HCT116 (cell line): ENCODE data around the gene SSB. TPM values are rescaled to one million over a fixed set of nuclear protein-coding genes. Genes with fewer than 3 reads are reported as not detected.

Experiments
- ATAC-seq: fragments of 200-7000 bp; cut with Tn5 transposase; 2 replicates; pipeline ENCODE4 v1.9.1; 2020; ENCODE audit warnings: mild to moderate bottlenecking, moderate library complexity
- BruUV-seq: library from RNA; stranded (reverse); fragments of 400-500 nt; replicated peaks from 2 replicates; lab custom pipeline; 2021; lab: Mats Ljungman, UMichigan
- CTCF ChIA-PET: fragments of 300-600 bp; sonication (Branson Sonifier 250); formaldehyde crosslinking; loops from one replicate; lab custom pipeline; 2021; ENCODE audit warnings: antibody characterized with exemption; lab: Charles Lee
- POLR2A ChIA-PET: fragments of 300-600, 350-600 bp; sonication (Branson Sonifier 250); formaldehyde crosslinking; loops from one replicate; lab custom pipeline; 2021; ENCODE audit warnings: antibody characterized with exemption; lab: Charles Lee
- RAD21 ChIA-PET, 2 experiments: fragments of 300-600 bp; sonication (Branson Sonifier 250); formaldehyde crosslinking; loops; one replicate each; lab custom pipeline; 2023; ENCODE audit warnings: low total read pairs in 2 of 2; ENCODE audit not compliant: uncharacterized antibody in 2 of 2, unreplicated experiment in 2 of 2, low non-redundant PET in 1 of 2; lab: Charles Lee
- DNase-seq: peaks from one replicate; pipeline ENCODE4 v3.0.0-alpha.2; 2010; ENCODE audit warnings: low read depth, low spot score
- H2AFZ ChIP-seq: fragments of 200-600 bp; shearing (Covaris generic), sonication (generic); 2 replicates; pipeline ENCODE4 v1.6.1; 2017; ENCODE audit warnings: low read depth, mixed run types, mixed read lengths, antibody characterized with exemption, low read length; ENCODE audit not compliant: poor library complexity, severe bottlenecking
- H3K27ac ChIP-seq: 2 replicates; pipeline ENCODE4 v1.5.1; 2012; ENCODE audit warnings: low read depth, low read length
- H3K27me3 ChIP-seq: fragments of 200-600 bp; sonication (generic); 2 replicates; pipeline ENCODE4 v1.6.1; 2016; ENCODE audit warnings: mixed run types, low read length, mixed read lengths; ENCODE audit not compliant: insufficient read depth
- H3K36me3 ChIP-seq, 2 experiments: fragments of 200-500 bp in 1 of 2; fragments of 200-600 bp in 1 of 2; sonication (Bioruptor generic) in 1 of 2; sonication (generic) in 1 of 2; 2 replicates each; pipeline versions ENCODE4 v1.5.1 to v1.6.1; 2014 to 2016; ENCODE audit warnings: low read length in 2 of 2, inconsistent platforms in 1 of 2, mixed read lengths in 1 of 2, mixed run types in 1 of 2; ENCODE audit not compliant: insufficient read depth in 2 of 2, control insufficient read depth in 1 of 2
- H3K4me1 ChIP-seq, 2 experiments: fragments of 200-600 bp in 1 of 2; sonication (generic) in 1 of 2; 2 replicates each; pipeline versions ENCODE4 v1.5.1 to v1.6.1; 2012 to 2017; ENCODE audit warnings: low read length in 2 of 2, inconsistent platforms in 1 of 2, mild to moderate bottlenecking in 1 of 2, mixed read lengths in 1 of 2, mixed run types in 1 of 2, moderate library complexity in 1 of 2; ENCODE audit not compliant: insufficient read depth in 2 of 2, control insufficient read depth in 1 of 2
- H3K4me2 ChIP-seq: fragments of 200-600 bp; sonication (generic); 2 replicates; pipeline ENCODE4 v1.6.1; 2017; ENCODE audit warnings: mixed run types, low read length, mixed read lengths
- H3K4me3 ChIP-seq, 2 experiments: fragments of 200-600 bp in 1 of 2; sonication (generic) in 1 of 2; replicated peaks in 1 of 2; 2 replicates each; pipeline ENCODE4 v1.5.1; 2011 to 2016; ENCODE audit warnings: low read length in 2 of 2, control low read depth in 1 of 2, low read depth in 1 of 2, mild to moderate bottlenecking in 1 of 2, mixed read lengths in 1 of 2, mixed run types in 1 of 2
- H3K79me2 ChIP-seq: fragments of 200-600 bp; sonication (generic); 2 replicates; pipeline ENCODE4 v1.6.1; 2017; ENCODE audit warnings: mild to moderate bottlenecking, mixed run types, low read length, moderate library complexity, mixed read lengths; ENCODE audit not compliant: insufficient read depth
- H3K9ac ChIP-seq: fragments of 200-600 bp; sonication (generic); 2 replicates; pipeline ENCODE4 v1.6.1; 2016; ENCODE audit warnings: low read length, mixed read lengths
- H3K9me2 ChIP-seq: fragments of 200-600 bp; sonication (generic), shearing (Covaris generic); 2 replicates; pipeline ENCODE4 v1.6.1; 2017; ENCODE audit warnings: mixed run types, mild to moderate bottlenecking, moderate library complexity; ENCODE audit not compliant: insufficient read depth
- H3K9me3 ChIP-seq, 2 experiments: fragments of 200-500 bp in 1 of 2; fragments of 200-600 bp in 1 of 2; sonication (Bioruptor generic) in 1 of 2; sonication (generic) in 1 of 2; 2 replicates each; pipeline ENCODE4 v1.6.1; 2014 to 2017; ENCODE audit warnings: low read length in 2 of 2, mixed read lengths in 2 of 2, inconsistent platforms in 1 of 2, low read depth in 1 of 2, mild to moderate bottlenecking in 1 of 2, mixed run types in 1 of 2, moderate library complexity in 1 of 2; ENCODE audit not compliant: control insufficient read depth in 1 of 2, insufficient read depth in 1 of 2
- H4K20me1 ChIP-seq: fragments of 200-600 bp; sonication (generic), shearing (Covaris generic); 2 replicates; pipeline ENCODE4 v1.6.1; 2017; ENCODE audit warnings: mixed run types, mild to moderate bottlenecking, moderate library complexity; ENCODE audit not compliant: insufficient read depth
- ELF1 ChIP-seq: IDR thresholded peaks from 2 replicates; pipeline ENCODE4 v1.6.1; 2012; ENCODE audit warnings: low read depth, borderline replicate concordance
- EZH2 ChIP-seq: fragments of 200-600 bp; sonication (generic); IDR thresholded peaks from 2 replicates; pipeline ENCODE4 v1.6.1; 2017; ENCODE audit warnings: antibody characterized with exemption, mixed run types
- ZBTB33 ChIP-seq: IDR thresholded peaks from 2 replicates; pipeline ENCODE4 v1.6.1; 2011; ENCODE audit warnings: mild to moderate bottlenecking, low read length, moderate library complexity; ENCODE audit not compliant: insufficient replicate concordance; ENCODE audit errors: extremely low read depth
- ZFX ChIP-seq: fragments of 450-650 bp; IDR thresholded peaks from 2 replicates; pipeline ENCODE4 v1.6.1; 2017
- intact Hi-C: fragments of 100-400 bp; cut with micrococcal nuclease; formaldehyde crosslinking; loops from 2 replicates; pipeline ENCODE4 v1.10.0; 2022
- total RNA-seq: library from RNA; stranded (reverse); gene quantifications from one replicate; pipeline ENCODE4 v1.2.1, GENCODE V29; 2021; ENCODE audit not compliant: unreplicated experiment
- TF ChIP-seq, protein P1 (sequence below): IDR thresholded peaks from 2 replicates; pipeline ENCODE4 v1.6.1; 2012

The SSB gene
- total RNA-seq, 1 experiment from 2014 or later: 117 TPM

DNA sequence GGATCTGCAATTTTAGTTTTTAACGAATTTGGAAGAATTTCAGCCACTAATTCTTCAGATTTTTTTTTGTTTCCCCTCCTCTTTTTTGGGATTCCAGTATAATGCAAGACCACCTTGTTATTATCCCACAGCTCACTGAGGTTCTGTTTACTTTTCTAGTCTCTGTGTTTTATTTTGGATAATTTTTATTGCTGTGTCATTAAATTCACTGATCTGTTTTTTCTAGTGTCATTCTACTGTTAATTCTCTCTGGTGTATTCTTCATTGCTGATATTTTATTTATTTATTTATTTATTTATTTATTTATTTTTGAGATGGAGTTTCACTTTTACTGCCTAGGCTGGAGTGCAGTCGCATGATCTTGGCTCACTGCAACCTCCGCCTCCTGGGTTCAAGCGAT is 60.8 kb downstream of the SSB start:
- ATAC-seq (no peak), DNase-seq (no peak)
- RAD21 ChIA-PET: no interaction called here
- POLR2A ChIA-PET: no interaction called here
- Histone ChIP-seq H3K4me2 (no peak overlapping the region), H3K36me3 (no peaks in the 10 kb centered on the region), H2AFZ (no peak overlapping the region), H3K9ac (no peak overlapping the region), H3K9me2 (no peaks in the 10 kb centered on the region), H3K9me3 (no peaks in the 10 kb centered on the region), H3K27me3 (no peaks in the 10 kb centered on the region), H3K27ac (no peak overlapping the region), H4K20me1 (peaks cover 4% of the 10 kb centered on the region; the same call in 1 of the 2 replicates), H3K4me1 (no peaks in the 10 kb centered on the region), H3K79me2 (peaks cover 46% of the 10 kb centered on the region), H3K4me3 (no peak overlapping the region)
- intact Hi-C loops: no loop called here
- CTCF ChIA-PET: no interaction called here
- BruUV-seq: no TSS peak
- no peak for TF ChIP-seq ELF1
- TF ChIP-seq, protein P1, sequence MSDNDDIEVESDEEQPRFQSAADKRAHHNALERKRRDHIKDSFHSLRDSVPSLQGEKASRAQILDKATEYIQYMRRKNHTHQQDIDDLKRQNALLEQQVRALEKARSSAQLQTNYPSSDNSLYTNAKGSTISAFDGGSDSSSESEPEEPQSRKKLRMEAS: no peak
- TF ChIP-seq ZFX: no peak
- TF ChIP-seq ZBTB33: no peak

GRCh38 chr2:169860149-169860548 is 61.5 kb downstream of the SSB start:
- RAD21 ChIA-PET: no interaction called here
- BruUV-seq: no TSS peak
- Histone ChIP-seq H3K79me2 (peaks cover 44% of the 10 kb centered on the region), H3K9me3 (no peaks in the 10 kb centered on the region), H2AFZ (no peak overlapping the region), H3K36me3 (no peaks in the 10 kb centered on the region), H3K4me3 (no peak overlapping the region), H3K4me2 (no peak overlapping the region)
- ATAC-seq: no peak
- no peak for DNase-seq
- intact Hi-C loops: no loop called here
- TF ChIP-seq, protein P1: no peak
- no peak for TF ChIP-seq EZH2
- TF ChIP-seq, all 23 proteins: peak for 0
- Histone ChIP-seq H3K27me3 (no peaks in the 10 kb centered on the region), H3K27ac (no peak overlapping the region), H3K4me1 (no peaks in the 10 kb centered on the region), H4K20me1 (peaks cover 4% of the 10 kb centered on the region; the same call in 1 of the 2 replicates), H3K9me2 (no peaks in the 10 kb centered on the region), H3K9ac (no peak overlapping the region)
- ChIA-PET CTCF (no interaction called here), POLR2A (no interaction called here)

Other genes with a start within 250 kb of the SSB start
- gene FASTKD1, start 225.0 kb upstream of the SSB start, total RNA-seq: 37.6 TPM
- 55.3 TPM for gene PPIG, start 214.5 kb upstream of the SSB start, total RNA-seq
- gene CFAP210, start 104.5 kb upstream of the SSB start, total RNA-seq: not detected
- gene PHOSPHO2, start 104.4 kb upstream of the SSB start, total RNA-seq: 2.8 TPM
- 27.8 TPM for gene KLHL23, start 65.0 kb upstream of the SSB start, total RNA-seq
- 103 TPM for gene METTL5, start 26.0 kb downstream of the SSB start, total RNA-seq
- 29.5 TPM for gene UBR3, start 28.6 kb downstream of the SSB start, total RNA-seq